Putamen (tissue), 1 donor: ENCODE results near the gene NR2C2.

Source experiments
- DNase-seq: peaks from one replicate; pipeline ENCODE4 v3.0.0-alpha.2; 2016; ENCODE audit warnings: low spot score

Gene NR2C2

DNA sequence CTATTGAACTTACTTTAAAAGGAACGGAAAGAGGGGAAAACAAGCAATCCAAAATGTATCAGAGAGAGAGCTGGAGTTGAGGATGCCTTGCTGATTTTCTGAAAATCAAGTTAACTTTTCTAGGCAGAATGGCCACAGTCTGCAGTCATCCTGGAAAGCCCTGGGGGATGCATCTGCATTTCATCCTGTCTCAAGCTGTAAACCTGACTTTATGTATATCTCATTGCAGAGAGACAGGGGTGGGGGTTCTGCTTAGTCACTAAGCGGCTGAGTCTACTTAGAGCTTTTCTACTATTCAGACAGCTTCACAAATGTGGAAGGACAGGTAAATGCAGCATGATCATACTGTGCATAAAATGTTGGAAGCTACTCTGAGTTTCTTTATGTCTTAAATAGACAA is 76.3 kb downstream of the NR2C2 start:
- DNase-seq: no peak

DNA sequence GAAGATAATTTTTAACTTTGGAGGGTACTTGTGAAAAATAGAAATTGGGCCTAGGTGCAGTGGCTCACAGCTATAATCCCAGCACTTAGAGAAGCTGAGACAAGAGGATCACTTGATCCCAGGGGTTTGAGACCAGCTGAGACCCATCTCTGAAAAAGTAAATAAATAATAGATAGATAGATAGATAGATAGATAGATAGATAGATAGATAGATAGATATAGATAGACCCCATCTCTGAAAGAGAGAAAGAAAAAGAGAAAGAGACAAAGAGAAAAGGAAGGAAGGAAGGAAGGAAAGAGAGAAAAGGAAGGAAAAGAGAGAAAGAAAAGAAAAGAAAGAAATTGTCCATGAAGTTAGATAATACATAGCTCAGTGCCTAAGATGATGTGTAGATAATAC is 82.2 kb downstream of the NR2C2 start:
- DNase-seq: no peak

DNA sequence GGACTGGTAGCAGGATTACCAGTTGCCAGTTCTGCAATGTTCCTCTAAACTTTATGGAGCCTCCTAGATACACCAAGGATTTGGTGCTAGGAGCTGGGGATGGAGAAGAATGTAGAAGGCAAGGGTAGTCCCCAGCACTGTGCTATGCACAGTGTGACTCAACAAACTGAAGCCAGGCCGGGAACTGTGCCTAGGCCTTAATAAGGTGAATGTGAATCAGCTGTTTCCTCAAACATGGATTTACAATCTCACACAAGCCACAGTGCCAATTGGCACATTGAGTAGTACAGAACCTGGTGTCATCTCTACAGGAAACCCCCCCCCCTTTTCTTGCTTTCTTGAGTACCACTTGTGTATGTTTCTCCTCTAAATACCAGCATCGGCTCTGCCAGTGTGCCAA is 85.3 kb downstream of the NR2C2 start:
- DNase-seq: no peak

DNA sequence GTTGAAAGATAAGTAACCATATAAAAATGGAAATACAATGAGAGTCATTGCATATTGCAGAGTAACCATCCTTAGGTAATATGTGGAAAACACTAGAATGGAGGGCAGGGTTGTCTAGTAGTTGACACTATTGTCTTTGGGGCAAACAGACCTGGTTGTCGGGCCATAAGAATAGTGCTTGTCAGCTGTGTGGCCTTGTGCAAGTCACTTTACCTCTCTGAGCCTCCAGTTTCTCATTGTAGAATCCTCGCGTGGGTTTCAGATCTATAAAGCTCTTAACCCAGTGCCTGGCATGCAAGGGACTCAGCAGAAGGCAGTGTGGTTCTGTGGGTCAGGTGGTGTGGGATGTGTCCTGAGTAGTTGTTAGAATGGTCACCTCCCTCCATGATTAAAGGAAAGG is 85.7 kb downstream of the NR2C2 start:
- no peak for DNase-seq

DNA sequence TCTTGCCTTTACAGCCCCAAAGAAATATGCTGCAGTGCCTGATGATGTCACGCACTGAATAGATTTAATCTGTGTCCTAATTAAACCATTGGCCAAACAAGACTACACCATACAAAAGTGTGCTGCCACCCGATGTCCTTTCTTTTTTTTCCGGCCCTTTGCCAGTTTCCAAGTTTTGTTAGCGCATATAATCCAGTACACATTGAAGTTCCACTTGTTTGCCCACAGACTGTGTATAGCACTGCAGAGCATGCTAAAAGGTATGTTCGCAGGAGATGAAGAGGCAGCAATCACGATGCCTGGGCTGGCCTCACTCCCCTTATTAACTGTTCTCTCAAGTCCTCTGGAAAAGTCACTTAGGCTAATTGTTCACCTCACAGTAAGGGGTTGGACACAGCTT is 90.9 kb downstream of the NR2C2 start:
- no peak for DNase-seq

DNA sequence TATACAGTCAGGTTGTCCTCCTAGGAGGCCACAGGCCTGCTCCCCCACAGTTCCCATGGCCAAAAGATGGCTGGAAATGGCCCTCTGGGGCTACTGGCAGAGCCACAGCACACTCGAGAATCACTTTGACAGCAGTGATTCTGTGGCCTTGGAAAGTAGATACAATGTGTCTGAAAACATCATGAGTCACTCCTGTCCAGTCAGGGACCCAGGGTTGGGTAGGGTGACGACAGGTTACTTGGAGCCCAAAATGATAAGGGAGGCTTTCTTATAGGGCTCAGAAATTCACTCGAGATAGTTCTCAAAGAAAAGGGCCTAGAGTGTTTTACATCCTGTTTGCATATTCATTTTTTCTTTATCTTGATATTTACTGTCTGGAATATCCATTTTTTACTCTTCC is 93.5 kb downstream of the NR2C2 start:
- DNase-seq: no peak

DNA sequence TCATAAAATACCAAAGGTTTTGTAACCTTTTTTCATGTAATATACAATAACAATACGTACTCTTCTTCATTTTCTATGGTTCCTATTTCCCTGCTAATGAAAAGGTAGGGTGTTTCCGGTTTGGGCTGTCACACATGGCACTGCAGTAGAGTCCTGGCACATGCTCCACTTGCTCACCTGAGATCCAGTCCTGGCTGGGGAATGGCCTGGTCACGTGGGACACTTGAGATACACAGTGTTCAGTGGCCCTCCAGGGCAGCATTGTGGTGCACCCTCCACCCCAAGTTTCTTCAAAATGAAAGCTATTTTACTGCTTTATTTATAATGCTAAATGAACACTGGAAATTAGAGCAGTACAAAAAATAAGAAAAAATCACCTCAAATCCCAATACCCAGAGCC is 94.6 kb downstream of the NR2C2 start:
- DNase-seq: no peak

DNA sequence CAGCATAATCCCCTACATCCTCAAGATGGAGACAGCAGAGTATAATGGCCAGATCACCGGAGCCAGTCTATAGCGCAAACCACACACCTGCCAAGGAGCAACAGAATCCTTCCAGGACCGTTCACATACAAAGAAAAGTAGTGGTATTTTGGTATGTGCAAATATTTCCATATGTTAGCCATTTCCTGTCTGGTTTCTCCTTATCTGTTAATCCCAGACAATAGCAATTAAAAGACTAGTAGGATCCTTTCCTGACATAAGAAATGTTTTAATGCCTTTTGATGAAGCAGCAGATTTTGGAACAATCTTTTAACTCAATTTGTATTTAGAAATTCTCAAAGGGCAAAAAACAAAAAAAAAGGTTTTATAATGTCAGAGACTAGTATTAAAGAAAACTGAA is 95.6 kb downstream of the NR2C2 start:
- no peak for DNase-seq

DNA sequence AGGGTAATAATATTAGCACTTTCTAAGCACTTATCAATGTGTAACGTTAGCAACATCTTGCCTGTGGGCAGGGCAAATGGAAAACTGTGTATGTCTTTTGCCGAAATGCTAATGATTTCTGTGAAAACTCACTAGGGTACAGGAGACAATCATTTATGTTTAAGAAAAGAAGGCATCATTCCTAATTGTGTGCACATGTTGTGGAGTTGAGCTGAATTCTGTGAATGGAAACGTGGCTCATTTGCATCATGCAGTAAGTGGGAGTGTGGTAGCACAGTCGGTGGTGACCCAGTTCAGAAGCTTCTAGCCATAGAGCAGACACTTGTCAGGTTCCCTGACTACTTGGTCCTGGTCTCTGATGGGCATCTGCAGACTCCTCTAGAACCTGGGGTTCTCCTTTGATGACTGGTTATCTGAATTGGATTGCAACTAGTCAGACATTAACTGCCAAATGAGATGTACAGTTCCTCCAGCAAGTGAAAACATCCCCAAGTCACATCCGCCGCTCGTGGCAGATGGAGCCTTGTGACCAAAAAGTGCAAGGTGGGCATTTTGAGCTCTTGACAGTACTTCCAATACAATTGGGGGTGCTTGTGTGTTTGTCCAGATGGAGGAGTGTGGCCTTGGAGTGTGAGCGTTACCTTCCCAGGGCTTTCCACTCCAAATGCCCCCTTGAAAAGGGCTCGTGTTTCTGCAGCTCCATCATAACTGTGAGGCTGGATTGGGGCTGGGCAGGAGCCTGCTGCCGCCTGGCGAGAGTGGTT is 96.2 kb downstream of the NR2C2 start:
- DNase-seq: no peak

DNA sequence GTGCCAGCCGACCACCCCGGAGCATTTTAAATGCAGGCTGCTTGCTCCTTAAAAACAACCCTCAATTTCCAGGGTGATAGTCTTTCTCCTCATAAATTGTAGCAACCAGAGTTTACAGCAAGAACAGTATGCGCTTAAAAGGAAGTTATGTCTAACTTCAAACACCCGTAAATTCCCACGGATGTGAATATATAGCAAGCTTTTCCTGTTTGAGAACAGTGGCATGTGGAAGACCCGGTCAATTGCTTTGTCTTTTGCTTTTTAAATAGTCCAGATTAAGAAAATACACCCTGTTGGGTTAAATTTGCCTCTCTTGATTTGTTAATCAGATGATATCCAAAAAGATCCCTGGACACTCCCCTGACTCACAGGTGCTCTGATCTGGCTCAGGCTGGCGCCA is 96.9 kb downstream of the NR2C2 start:
- no peak for DNase-seq

DNA sequence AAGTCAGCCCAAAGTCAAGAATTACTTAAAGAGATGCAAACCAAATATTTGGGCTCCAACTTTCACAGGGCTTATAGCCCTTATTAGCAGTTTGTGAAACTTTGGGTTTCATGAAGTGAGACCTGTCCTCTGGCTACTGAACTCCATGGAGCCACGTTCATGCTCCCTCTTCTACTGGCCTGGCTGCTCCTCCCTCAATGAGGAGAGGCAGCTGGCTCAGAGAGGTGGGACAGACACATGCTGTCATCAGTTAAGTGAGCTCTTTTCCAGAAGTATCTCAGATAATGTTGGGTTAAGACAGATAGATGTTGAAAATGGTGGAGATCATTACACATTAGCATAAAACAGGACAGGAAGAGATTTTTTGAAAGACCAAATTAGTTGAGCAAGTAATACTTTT is 98.3 kb downstream of the NR2C2 start:
- no peak for DNase-seq

DNA sequence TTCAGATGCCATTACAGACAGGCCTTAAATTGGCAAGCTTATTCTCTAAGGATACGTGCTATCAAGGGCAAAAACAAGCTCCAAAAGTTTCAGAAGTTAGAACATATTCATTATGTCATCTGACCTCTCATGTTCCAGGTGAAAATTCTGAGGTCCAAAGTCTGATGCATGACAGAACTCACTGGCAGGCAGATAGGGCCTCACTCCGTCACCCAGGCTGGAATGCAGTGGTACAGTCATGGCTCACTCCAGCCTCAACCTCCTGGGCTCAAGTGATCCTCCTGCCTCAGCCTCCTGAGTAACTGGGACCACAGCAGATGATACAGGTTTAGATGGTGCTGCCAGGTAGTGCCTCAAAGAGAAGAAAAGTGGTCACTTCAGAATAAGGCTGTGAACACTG is 102.2 kb downstream of the NR2C2 start:
- no peak for DNase-seq

DNA sequence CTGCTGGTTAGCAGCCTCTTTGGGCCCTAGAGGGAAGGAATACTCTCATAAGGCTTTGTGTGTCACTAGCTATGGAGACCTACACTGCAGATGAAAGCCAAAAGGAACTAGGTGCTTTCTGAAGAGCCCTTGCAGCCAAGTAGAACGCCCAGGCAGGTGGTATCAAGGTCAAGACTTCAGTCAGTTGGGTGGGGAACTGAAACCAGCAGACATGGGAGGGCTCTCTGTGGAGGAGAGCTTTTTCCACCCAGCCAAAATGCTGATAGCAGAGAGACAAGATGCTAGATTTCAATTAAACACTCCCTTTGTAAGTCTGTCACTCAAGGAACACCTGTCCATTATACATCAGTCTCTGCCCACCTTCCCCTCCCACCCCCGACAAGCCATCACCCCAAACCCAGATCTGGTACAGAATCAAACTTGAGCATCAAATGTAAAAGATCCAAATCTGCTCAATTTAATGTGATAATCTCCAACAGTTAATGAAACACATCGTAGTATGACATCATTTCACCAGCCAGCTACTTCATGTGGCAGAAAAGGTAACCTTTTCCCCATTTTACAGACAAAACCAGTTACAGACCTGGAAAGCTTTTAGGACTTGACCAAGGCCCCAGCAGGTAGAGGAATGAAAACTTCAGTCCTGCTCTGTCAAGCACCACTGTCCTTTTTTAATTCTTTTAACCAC is 103.2 kb downstream of the NR2C2 start:
- DNase-seq: no peak

DNA sequence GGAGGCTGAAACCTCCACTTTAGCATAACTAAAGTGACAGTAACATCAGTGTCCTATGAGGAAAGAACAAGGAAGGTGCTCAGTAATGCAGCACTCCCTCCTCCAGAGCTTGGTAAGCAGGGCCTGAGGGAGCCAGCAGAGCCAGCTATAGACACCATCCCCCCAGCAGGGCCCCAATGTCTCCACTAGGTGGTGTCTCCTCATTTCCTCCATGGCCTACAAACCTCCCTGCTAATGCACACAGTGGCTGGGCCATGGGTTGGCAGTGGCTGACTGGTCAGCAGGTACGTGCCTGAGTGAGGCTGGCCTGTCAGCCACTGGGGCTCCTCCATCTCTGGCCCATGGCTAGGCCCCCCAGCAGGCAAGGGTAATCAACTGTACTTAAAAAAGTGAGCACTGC is 104.1 kb downstream of the NR2C2 start:
- DNase-seq: no peak

DNA sequence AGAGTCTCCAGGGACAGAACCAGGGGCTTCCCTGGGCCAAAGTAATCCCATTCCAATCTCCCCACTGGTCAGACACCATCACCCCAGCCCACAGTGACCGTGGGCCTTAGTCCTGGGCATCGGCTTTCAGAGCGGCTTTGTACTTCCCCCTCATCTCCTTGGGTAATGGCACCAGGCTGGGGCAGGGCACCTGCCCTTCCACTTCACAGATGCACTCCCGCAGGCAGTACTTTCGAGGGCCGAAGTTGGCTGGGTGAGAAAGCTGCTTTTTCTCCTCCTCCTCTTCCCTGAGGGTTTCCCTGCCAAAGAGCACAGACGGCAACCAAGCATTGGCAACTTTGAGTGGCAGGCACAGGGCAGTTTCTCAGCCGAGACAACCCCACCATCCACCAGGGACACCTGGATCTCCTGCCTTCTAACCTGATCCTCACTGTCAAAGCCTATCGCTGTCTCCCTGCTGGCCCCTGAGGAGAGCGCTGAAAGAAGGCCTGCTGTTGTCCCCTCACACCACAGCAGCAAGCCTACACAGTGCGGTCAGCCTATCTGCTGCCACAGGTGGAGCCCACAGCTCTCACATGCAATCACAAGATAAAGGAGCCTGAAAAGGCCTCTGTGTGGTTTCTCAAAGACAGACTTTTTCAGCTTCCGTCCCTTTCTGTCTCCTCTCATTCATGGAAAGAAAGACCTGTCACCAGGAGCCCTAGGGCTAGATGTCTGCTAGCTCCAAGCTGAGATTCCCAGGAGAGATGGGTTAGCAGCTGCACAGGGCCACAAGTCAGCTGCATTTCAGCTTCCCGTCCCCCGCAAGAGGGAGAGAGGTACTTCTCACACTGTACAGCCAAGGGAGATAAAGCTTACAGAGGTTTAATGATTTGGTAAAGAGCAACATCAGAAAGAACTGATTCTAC is 105.2 kb downstream of the NR2C2 start:
- no peak for DNase-seq

DNA sequence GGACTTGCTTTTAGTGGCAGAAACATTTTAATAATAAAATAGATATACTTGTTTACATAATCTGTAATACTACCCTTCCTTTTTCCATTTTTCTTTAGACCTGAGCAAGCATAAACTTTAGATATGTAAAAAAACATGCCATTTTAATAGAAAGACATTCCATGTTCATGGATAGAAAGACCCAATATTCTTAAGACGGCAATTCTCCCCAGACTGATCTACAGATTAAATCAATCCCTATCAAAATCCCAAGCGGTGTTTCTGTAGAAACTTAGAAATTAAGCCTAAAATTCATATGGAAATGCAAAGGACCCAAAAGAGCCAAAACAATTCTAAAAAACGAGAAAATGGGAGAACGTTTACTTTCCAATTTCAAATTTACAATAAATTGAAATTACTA is 106.2 kb downstream of the NR2C2 start:
- no peak for DNase-seq

DNA sequence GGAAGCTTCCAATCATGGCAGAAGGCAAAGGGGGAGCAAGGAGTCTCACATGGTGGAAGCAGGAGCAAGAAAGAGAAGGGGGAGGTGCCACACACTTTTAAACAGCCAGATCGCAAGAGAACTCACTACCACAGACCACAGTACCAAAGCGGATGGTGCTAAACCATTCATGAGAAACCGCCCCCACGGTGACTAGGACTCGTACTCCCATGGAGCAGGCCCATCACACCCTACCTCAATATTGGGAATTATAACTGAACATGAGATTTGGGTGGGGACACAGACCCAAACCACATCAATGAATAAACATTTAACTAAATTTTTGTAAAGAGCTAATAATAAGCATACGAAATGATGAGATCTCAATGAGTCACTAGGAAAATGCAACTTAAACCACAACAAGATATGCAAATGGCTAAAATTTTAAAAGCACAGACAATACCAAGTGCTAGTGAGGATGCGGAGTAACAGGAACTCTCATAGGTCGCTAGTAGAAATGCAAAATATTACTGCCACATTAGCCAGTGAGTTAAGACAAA is 107.7 kb downstream of the NR2C2 start:
- DNase-seq: no peak

DNA sequence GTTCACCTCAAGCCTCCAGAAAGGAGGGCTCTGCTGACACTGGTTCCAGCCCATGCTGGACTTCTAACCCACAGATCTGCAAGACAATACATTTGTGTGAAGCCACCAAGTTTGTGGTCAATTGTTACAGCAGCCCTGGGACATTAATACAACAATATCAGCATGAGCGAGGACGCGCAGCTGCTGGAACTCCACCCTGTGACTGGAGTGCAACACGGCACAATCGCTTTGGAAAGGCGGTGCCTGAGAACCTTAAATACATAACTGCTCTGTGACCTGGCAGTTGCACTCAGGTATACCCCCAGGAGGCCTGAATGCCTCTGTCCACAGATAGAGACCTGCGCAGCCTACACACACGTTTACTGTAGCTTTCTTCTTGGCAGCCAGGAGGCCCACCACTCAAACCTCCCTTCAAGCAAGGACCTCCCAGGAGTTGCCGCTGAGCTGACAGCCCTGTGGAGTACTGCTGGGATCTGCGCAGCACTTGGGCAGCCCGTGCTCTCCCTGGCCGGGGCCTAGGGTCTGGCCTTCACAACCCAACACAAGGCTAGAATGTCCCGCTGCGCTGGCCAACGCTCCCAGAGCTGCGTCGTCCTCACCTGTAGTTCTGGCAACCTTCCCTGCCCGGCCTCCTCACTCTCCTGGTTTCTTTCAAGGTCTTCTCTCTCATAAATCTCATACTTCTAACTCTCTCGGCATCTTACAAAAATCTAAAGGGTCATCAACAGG is 109.5 kb downstream of the NR2C2 start:
- no peak for DNase-seq

DNA sequence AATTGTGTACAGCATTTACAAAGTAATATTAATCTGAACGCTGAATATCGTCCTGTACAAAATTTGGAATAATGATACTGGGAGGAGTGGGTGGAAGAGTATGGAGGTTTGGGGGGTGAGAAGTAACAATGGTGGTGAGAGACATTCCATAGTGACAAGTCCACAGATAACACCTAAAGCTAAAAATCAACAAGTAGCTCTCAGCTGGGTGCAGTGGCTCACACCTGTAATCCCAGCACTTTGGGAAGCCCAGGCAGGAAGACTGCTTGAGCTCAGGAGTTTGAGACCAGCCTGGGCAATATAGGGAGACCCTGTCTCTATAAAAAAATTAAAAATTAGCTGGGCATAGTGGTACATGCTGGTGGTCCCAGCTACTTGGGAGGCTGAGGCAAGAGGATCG is 112.6 kb downstream of the NR2C2 start:
- no peak for DNase-seq

DNA sequence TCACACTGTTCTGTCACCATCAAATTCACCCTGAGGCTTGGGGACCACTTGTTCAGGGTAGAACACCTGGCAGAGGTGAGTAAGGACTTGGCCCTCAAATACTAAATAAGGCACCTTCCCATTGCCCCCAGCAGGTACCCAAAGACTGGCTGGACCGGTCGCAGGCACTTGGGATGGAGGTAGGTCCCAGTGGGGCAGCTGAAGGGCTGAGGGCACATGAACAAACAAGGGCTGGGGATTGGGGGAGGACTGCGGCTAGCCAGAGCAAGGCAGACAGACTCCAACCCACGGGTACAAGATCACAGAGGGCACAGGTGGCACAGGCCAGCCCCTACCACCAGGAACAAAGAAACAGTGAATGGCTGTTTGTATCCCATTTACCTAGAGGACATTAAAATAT is 115.9 kb downstream of the NR2C2 start:
- DNase-seq: no peak

DNA sequence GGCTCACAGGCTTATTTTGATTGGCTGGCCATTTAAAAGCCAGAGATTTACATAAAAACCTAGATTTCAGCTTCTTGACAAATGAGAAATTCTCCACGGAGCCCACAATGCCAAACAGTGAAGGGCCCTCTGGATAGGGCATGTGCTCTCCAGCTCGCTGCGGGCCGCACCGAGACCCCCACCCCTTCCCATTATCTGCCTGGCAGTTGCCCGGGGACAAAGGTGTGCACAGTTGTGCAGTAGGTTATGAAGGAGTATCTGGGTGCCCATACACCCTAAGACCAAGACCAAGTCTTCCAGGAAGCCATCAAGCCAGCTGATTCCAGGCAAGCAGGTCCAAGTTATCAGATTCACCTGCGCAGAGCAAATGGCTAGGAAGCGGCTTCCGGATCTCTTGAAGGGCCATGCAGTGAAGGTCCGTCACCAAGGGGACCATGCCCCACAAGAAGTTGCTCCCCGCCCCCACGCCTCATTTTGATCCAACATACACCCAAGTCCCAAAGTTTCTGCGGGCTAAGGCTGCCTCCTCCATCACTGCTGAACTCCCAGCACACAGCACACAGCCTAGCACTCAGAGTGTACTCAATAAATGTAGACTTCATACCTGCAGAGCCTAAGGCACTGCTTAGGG is 116.4 kb downstream of the NR2C2 start:
- DNase-seq: no peak
